Measurements from ENCODE around the gene ASAP3. TPM values are rescaled to one million over a fixed set of nuclear protein-coding genes. Genes with fewer than 3 reads are reported as not detected.

Gene ASAP3
- total and polyA plus RNA-seq, 2 donors (not counting 3 experiments of a cell fraction or from before 2014, with no cell fraction given), result 12.5 to 14.2 TPM

DNA sequence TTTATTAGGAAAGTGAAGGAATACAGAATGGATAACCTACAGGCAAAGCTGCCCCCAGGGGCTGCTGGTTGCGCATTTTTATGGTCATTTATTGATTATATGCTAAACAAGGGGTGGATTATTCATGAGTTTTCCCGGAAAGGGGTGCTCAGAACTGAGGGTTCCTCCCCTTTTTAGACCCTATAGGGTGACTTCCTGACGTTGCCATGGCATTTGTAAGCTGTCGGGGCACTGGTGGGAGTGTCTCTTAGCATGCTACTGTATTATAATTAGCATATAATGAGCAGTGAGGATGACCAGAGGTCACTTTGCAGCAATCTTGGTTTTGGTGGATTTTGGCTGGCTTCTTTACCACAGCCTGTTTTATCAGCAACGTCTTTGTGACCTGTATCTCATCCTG is 5.9 kb upstream of the ASAP3 start:
- Histone ChIP-seq H3K27ac (ENCODE audit: insufficient read depth, low read depth, low read length) (no peak overlapping the region), H3K4me2 (ENCODE audit: insufficient read depth, low read length) (no peak overlapping the region), H4K20me1 (replicated peaks; ENCODE audit: control insufficient read depth, extremely low read depth, insufficient read depth, low read length) (no peaks in the 10 kb centered on the region), H3K9me3 (replicated peaks; ENCODE audit: control insufficient read depth, insufficient read depth, low read length) (no peaks in the 10 kb centered on the region), H3K79me2 (ENCODE audit: control insufficient read depth, insufficient read depth, low read length) (no peaks in the 10 kb centered on the region), H3K4me3 (replicated peaks in 1 of 3; ENCODE audit: insufficient read depth in 1 of 3, low read depth in 1 of 3, low read length in 3 of 3) (no peak overlapping the region), H3K27me3 (ENCODE audit: control insufficient read depth in 2 of 2, insufficient read depth in 2 of 2, low read length in 2 of 2) (peaks cover 6% of the 10 kb centered on the region in 2 experiments), H2AFZ (ENCODE audit: low read depth, low read length) (no peak overlapping the region), H3K36me3 (ENCODE audit: control insufficient read depth in 2 of 2, extremely low read depth in 1 of 2, insufficient read depth in 2 of 2, low read length in 2 of 2) (no peaks in the 10 kb centered on the region), H3K9ac (replicated peaks; ENCODE audit: extremely low read depth, insufficient read depth, low read length) (no peak overlapping the region), H3K9me1 (replicated peaks; ENCODE audit: control insufficient read depth, extremely low read depth, insufficient read depth, low read length) (no peaks in the 10 kb centered on the region), H3K4me1 (ENCODE audit: control insufficient read depth, extremely low read depth, insufficient read depth, low read length) (peaks cover 4% of the 10 kb centered on the region)
- TF ChIP-seq POLR2A (IDR thresholded peaks at IDR 0.05; ENCODE audit: low read depth, low read length) (no peak), EZH2 (IDR thresholded peaks at IDR 0.05; ENCODE audit: borderline replicate concordance, low read depth, low read length, severe bottlenecking) (no peak), MYC (IDR thresholded peaks at IDR 0.05; ENCODE audit: low read depth, low read length) (no peak), GATA2 (IDR thresholded peaks at IDR 0.05; ENCODE audit: insufficient read depth, insufficient read length, low read depth, low read length) (no peak), JUN (IDR thresholded peaks at IDR 0.05; ENCODE audit: borderline replicate concordance, insufficient read depth, insufficient read length, low read depth) (no peak), POLR2AphosphoS5 (IDR thresholded peaks at IDR 0.05; ENCODE audit: insufficient read depth, low read depth, low read length) (no peak), FOS (IDR thresholded peaks at IDR 0.05; ENCODE audit: borderline replicate concordance, insufficient read depth, low read length) (no peak)
- TF ChIP-seq, protein P1, sequence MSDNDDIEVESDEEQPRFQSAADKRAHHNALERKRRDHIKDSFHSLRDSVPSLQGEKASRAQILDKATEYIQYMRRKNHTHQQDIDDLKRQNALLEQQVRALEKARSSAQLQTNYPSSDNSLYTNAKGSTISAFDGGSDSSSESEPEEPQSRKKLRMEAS (IDR thresholded peaks at IDR 0.05; ENCODE audit: insufficient read depth, insufficient read length), result no peak
- dilution Hi-C loops (cut with MboI; ENCODE audit: extremely low pct_ligation_motif_present, low sequenced_read_pairs) (no loop called here), intact Hi-C loops (cut with micrococcal nuclease) (no loop called here)
- DNase-seq (ENCODE audit: low read depth, low spot score) (no peak), FAIRE-seq (no peak)
- ChIA-PET POLR2A (no interaction called here), CTCF (no interaction called here)
- BruUV-seq (replicated peaks), result no TSS peak

DNA sequence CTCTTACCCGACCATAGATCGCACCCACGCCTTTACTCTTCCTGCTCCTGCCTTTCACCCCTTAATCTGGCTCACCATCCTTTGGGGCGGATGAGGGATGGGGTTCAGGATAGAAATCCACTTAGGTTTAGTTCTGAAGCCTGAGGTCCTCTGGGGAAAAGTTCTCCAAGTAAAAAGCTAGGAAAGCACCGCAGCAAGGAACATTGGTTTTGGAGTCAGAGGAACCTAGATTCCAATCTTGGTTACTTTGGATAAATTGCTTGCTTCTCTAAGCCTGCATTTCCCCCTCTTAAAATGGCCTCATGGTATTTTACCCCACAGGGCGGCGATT is 988 bp upstream of the ASAP3 start:
- Histone ChIP-seq H3K27me3 (ENCODE audit: control insufficient read depth in 2 of 2, insufficient read depth in 2 of 2, low read length in 2 of 2) (peaks cover 3 to 6% of the 10 kb centered on the region in 2 experiments), H3K4me3 (replicated peaks in 1 of 3; ENCODE audit: insufficient read depth in 1 of 3, low read depth in 1 of 3, low read length in 3 of 3) (peak overlapping the region in 2 of 3 experiments; percentile 34 to 67), H3K36me3 (ENCODE audit: control insufficient read depth in 2 of 2, extremely low read depth in 1 of 2, insufficient read depth in 2 of 2, low read length in 2 of 2) (no peaks in the 10 kb centered on the region), H3K4me1 (ENCODE audit: control insufficient read depth, extremely low read depth, insufficient read depth, low read length) (peaks cover 11% of the 10 kb centered on the region), H4K20me1 (replicated peaks; ENCODE audit: control insufficient read depth, extremely low read depth, insufficient read depth, low read length) (no peaks in the 10 kb centered on the region), H3K9me3 (replicated peaks; ENCODE audit: control insufficient read depth, insufficient read depth, low read length) (no peaks in the 10 kb centered on the region), H3K27ac (ENCODE audit: insufficient read depth, low read depth, low read length) (no peak overlapping the region), H3K79me2 (ENCODE audit: control insufficient read depth, insufficient read depth, low read length) (no peaks in the 10 kb centered on the region), H3K9me1 (replicated peaks; ENCODE audit: control insufficient read depth, extremely low read depth, insufficient read depth, low read length) (no peaks in the 10 kb centered on the region), H3K9ac (replicated peaks; ENCODE audit: extremely low read depth, insufficient read depth, low read length) (no peak overlapping the region), H2AFZ (ENCODE audit: low read depth, low read length) (peak overlapping the region; percentile 44), H3K4me2 (ENCODE audit: insufficient read depth, low read length) (peak overlapping the region; percentile 51)
- TF ChIP-seq FOS (IDR thresholded peaks at IDR 0.05; ENCODE audit: borderline replicate concordance, insufficient read depth, low read length) (no peak), MYC (IDR thresholded peaks at IDR 0.05; ENCODE audit: low read depth, low read length) (no peak), GATA2 (IDR thresholded peaks at IDR 0.05; ENCODE audit: insufficient read depth, insufficient read length, low read depth, low read length) (no peak), POLR2AphosphoS5 (IDR thresholded peaks at IDR 0.05; ENCODE audit: insufficient read depth, low read depth, low read length) (no peak), EZH2 (IDR thresholded peaks at IDR 0.05; ENCODE audit: borderline replicate concordance, low read depth, low read length, severe bottlenecking) (no peak), POLR2A (IDR thresholded peaks at IDR 0.05; ENCODE audit: low read depth, low read length) (no peak), JUN (IDR thresholded peaks at IDR 0.05; ENCODE audit: borderline replicate concordance, insufficient read depth, insufficient read length, low read depth) (no peak)
- TF ChIP-seq, protein P2, sequence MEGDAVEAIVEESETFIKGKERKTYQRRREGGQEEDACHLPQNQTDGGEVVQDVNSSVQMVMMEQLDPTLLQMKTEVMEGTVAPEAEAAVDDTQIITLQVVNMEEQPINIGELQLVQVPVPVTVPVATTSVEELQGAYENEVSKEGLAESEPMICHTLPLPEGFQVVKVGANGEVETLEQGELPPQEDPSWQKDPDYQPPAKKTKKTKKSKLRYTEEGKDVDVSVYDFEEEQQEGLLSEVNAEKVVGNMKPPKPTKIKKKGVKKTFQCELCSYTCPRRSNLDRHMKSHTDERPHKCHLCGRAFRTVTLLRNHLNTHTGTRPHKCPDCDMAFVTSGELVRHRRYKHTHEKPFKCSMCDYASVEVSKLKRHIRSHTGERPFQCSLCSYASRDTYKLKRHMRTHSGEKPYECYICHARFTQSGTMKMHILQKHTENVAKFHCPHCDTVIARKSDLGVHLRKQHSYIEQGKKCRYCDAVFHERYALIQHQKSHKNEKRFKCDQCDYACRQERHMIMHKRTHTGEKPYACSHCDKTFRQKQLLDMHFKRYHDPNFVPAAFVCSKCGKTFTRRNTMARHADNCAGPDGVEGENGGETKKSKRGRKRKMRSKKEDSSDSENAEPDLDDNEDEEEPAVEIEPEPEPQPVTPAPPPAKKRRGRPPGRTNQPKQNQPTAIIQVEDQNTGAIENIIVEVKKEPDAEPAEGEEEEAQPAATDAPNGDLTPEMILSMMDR (IDR thresholded peaks at IDR 0.05; ENCODE audit: extremely low read depth in 1 of 2, insufficient read depth in 1 of 2, low read depth in 1 of 2, low read length in 2 of 2), result no peak
- TF ChIP-seq, protein P1 (IDR thresholded peaks at IDR 0.05; ENCODE audit: insufficient read depth, insufficient read length), result no peak
- dilution Hi-C loops (cut with MboI; ENCODE audit: extremely low pct_ligation_motif_present, low sequenced_read_pairs), result no loop called here
- intact Hi-C loops (cut with micrococcal nuclease), result loop anchor here (2.0 kb wide), 2 partner anchors 116 to 140 kb away; partner anchors contain the start of genes HNRNPR and ZNF436
- FAIRE-seq (no peak), DNase-seq (ENCODE audit: low read depth, low spot score) (no peak)
- CTCF ChIA-PET, result interaction anchor here (1.0 to 5.3 kb wide), 7 partner anchors 13 to 152 kb away, joined by 3 to 77 read pairs (median 6); partner anchors contain the start of genes HNRNPR and ZNF436
- no TSS peak for BruUV-seq (replicated peaks)
- POLR2A ChIA-PET, result interaction anchor here (0.5 to 0.7 kb wide), 3 partner anchors 61 to 82 kb away, joined by 3 to 10 read pairs (median 7); partner anchors contain the start of gene TCEA3

Measured in endothelial cell of umbilical vein (primary cell).